ENCODE measurements around the gene TSPAN33. TPM values are rescaled to one million over a fixed set of nuclear protein-coding genes. Genes with fewer than 3 reads are reported as not detected.
"Not testable (repeated sequence)": the region's sequence is repeated elsewhere in the genome, so short reads cannot be mapped to it uniquely, and the experiment has no call there.

Gene TSPAN33
- total RNA-seq, 1 donor from 2014 or later, result 9.9 TPM

DNA sequence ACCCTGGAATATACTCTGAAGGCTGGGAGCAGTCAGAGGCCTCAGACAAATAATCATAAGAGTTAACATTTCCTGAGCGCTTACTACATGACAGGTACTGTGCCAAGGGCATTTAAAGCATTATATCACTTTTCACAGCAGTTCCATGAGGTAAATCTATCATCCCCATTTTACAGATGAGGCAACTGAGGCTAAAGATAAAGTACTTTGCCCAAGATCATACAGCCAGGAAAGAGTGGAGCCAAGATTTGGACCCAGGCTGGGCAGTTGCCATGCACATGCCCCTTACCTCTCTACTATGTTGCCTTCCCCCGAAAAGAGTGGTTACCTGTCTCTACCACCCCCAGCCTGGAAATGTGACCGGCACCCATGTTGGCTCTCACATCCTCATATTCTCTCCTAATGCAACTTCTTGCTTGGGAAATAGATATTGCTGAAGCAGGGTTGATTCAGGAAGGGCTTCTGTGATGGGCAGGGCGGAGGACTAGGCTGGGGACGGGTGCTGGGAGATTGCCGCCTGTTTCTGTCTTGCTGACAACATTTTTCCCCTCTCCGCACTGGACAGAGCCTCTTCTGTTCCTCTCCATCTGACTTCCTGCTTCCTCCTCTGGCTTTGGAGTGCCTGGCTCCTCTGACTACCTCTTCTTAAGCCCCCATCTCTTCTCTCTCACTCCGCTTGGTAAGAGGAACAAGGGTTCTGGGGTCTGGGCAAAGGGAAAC lies 57.7 kb downstream of the TSPAN33 start:
- DNase-seq (ENCODE audit: low spot score), result no peak
- intact Hi-C loops (cut with DNase I), result no loop called here

GRCh38 chr7:129203050-129203741 lies 58.7 kb downstream of the TSPAN33 start:
- DNase-seq (ENCODE audit: low spot score), result no peak
- intact Hi-C loops (cut with DNase I), result no loop called here

DNA sequence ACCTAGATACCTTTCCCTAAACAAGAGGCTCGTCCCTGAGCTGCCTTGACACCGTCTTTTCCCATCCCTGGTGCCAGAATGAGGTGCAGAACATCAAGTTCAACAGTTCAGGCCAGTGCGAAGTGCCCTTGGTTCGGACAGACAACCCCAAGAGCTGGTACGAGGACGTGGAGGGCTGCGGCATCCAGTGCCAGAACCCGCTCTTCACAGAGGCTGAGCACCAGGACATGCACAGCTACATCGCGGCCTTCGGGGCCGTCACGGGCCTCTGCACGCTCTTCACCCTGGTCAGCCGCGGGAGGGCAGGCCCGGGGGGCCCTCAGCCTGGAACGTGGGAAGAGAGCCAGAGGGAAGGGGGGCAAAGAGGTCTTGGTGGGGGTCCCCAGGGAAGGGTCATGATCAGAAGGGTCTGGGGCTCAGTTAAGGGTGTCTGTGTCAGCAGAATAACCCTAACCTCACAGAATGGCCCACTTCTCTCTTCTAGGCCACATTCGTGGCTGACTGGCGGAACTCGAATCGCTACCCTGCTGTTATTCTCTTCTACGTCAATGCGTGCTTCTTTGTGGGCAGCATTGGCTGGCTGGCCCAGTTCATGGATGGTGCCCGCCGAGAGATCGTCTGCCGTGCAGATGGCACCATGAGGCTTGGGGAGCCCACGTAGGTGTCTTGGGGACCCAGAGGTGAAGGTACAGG lies 60.8 kb downstream of the TSPAN33 start:
- no peak for DNase-seq (ENCODE audit: low spot score)
- intact Hi-C loops (cut with DNase I), result no loop called here

DNA sequence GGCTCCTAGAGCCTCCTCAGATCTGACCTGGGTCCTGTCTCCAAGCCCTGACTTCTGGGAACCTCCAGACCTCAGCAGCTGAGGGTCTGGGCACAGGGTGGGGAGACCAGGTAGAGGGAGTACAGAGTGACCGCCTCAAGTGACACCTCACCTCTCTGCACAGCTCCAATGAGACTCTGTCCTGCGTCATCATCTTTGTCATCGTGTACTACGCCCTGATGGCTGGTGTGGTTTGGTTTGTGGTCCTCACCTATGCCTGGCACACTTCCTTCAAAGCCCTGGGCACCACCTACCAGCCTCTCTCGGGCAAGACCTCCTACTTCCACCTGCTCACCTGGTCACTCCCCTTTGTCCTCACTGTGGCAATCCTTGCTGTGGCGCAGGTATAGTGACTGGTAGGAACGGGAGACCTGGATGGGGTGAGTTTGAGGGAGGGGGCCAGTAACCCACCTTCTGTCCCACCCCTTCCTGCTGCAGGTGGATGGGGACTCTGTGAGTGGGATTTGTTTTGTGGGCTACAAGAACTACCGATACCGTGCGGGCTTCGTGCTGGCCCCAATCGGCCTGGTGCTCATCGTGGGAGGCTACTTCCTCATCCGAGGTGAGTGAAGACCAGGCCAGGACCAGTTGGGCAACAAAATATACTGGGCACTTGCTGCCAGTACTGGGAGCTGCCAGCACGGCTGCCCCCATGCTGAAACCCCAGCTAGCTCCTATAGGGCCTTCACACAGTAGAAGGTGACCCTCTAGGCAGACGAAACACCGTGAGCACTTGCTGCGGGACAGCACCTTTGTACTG lies 61.7 kb downstream of the TSPAN33 start:
- intact Hi-C loops (cut with DNase I), result no loop called here
- DNase-seq (ENCODE audit: low spot score), result no peak

DNA sequence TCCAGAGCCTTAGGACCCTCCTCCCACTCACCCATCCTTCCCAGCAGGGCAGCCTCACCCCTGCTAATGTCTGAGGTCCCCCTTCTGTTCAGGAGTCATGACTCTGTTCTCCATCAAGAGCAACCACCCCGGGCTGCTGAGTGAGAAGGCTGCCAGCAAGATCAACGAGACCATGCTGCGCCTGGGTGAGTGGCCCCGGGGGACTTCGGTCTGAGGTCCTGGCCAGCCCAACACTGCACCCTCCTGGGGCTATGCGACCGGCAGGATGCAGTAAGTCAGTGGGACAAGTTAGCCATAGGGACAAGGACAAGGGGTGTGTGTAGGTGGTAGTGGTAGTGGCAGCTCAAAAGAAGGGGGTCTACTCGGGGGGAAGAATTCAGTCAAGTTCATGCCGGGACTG lies 64.2 kb downstream of the TSPAN33 start:
- DNase-seq (ENCODE audit: low spot score), result no peak
- intact Hi-C loops (cut with DNase I), result no loop called here

DNA sequence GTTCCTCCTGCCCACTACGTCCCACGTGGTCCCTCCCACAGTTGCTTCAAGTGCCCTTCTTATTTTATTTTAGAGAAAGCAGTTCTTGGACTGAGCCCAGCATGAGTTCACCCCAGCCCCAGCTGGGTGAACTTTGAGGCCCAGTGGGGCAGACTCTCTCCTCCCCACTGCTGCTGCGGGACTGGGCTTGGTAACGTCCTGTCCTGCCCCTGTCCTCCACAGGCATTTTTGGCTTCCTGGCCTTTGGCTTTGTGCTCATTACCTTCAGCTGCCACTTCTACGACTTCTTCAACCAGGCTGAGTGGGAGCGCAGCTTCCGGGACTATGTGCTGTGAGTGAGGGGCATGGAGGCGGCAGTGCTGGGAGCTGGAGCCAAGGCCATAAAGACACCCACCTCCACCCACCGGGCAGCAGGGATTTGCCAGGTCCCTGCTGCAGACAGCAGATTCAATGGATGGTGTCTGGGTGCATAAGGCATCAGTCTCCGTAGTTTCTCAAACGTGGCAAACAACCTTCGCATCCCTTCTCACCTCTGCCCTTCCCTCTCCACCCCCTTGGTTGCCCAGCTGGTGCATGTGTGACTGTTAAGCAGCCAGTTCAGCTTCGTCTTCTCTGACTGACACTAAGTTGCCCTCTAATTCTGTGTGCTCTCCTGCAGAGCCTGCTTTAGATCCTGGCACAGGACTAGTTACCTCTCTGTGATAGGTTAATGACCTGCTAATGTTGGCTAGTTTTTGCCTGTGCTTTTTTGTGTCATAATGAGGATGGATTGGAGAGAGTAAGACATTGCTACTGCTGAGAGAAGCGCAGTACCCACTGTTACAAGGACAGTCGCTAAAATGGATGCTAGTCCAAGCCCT lies 64.8 kb downstream of the TSPAN33 start:
- no peak for DNase-seq (ENCODE audit: low spot score)
- intact Hi-C loops (cut with DNase I), result no loop called here

- peak; percentile 88 for DNase-seq (ENCODE audit: low spot score)
- intact Hi-C loops (cut with DNase I), result loop anchor here (2.0 to 10.0 kb wide), 2 partner anchors 48 to 804 kb away; no protein-coding TSS in a partner anchor
Observed at GRCh38 chr7:129210256-129210988, 65.9 kb downstream of the TSPAN33 start.

- no peak for DNase-seq (ENCODE audit: low spot score)
- intact Hi-C loops (cut with DNase I), result loop anchor here (2.0 to 10.0 kb wide), 2 partner anchors 48 to 804 kb away; no protein-coding TSS in a partner anchor
Observed at GRCh38 chr7:129210989-129211312, 66.4 kb downstream of the TSPAN33 start.

GRCh38 chr7:129212126-129212525 lies 67.6 kb downstream of the TSPAN33 start:
- intact Hi-C loops (cut with DNase I), result loop anchor here (10.0 kb wide), 1 partner anchor 803 kb away; no protein-coding TSS in a partner anchor
- DNase-seq (ENCODE audit: low spot score), result no peak

DNA sequence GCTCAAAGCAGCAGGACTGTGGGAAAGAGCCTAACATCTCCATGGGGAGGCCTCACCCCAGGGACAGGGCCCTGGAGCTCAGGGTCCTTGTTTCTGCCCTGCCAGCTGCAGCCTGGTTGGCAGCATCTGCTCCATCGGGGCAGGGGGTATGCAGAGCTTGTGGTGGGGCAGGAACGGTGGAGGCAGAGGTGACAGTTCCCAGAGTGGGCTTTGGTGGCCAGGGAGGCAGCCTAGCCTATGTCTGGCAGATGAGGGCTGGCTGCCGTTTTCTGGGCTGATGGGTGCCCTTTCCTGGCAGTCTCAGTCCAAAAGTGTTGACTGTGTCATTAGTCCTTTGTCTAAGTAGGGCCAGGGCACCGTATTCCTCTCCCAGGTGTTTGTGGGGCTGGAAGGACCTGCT lies 68.1 kb downstream of the TSPAN33 start:
- DNase-seq (ENCODE audit: low spot score), result no peak
- intact Hi-C loops (cut with DNase I), result loop anchor here (10.0 kb wide), 1 partner anchor 802 kb away; no protein-coding TSS in a partner anchor

- DNase-seq (ENCODE audit: low spot score), result no peak
- intact Hi-C loops (cut with DNase I), result loop anchor here (10.0 kb wide), 1 partner anchor 801 kb away; no protein-coding TSS in a partner anchor
Observed at GRCh38 chr7:129213828-129214227, 69.3 kb downstream of the TSPAN33 start.

DNA sequence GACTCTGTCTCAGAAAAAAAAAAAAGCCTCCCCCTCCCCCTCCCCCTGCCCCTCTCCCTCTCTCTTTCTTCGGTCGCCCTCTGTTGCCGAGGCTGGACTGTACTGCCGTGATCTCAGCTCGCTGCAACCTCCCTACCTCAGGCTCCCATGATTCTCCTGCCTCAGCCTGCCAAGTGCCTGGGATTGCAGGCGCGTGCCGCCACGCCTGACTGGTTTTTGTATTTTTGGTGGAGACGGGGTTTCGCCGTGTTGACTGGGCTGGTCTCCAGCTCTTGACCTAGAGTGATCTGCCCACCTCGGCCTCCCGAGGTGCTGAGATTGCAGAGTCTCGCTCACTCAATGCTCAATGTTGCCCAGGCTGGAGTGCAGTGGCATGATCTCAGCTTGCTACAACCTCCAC lies 71.2 kb downstream of the TSPAN33 start:
- not testable (repeated sequence) for DNase-seq (ENCODE audit: low spot score)
- intact Hi-C loops (cut with DNase I), result loop anchor here (5.0 to 10.0 kb wide), 2 partner anchors 257 to 799 kb away; no protein-coding TSS in a partner anchor

DNA sequence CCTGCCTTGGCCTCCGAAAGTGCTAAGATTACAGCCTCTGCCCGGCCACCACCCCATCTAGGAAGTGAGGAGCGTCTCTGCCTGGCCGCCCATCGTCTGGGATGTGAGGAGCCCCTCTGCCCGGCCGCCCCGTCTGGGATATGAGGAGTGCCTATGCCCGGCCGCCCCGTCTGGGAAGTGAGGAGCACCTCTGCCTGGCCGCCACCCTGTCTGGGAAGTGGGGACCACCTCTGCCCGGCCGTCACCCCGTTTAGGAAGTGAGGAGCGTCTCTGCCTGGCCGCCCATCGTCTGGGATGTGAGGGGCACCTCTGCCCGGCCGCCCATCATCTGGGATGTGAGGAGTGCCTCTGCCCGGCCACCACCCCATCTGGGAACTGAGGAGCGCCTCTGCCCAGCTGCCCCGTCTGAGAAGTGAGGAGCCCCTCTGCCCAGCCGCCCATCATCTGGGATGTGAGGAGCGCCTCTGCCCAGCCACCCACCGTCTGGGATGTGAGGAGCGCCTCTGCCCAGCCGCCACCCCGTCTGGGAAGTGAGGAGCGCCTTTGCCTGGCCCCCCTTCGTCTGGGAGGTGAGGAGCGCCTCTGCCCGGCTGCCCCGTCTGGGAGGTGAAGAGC lies 71.7 kb downstream of the TSPAN33 start:
- DNase-seq (ENCODE audit: low spot score), result not testable (repeated sequence)
- intact Hi-C loops (cut with DNase I), result loop anchor here (5.0 to 10.0 kb wide), 2 partner anchors 256 to 799 kb away; no protein-coding TSS in a partner anchor

DNA sequence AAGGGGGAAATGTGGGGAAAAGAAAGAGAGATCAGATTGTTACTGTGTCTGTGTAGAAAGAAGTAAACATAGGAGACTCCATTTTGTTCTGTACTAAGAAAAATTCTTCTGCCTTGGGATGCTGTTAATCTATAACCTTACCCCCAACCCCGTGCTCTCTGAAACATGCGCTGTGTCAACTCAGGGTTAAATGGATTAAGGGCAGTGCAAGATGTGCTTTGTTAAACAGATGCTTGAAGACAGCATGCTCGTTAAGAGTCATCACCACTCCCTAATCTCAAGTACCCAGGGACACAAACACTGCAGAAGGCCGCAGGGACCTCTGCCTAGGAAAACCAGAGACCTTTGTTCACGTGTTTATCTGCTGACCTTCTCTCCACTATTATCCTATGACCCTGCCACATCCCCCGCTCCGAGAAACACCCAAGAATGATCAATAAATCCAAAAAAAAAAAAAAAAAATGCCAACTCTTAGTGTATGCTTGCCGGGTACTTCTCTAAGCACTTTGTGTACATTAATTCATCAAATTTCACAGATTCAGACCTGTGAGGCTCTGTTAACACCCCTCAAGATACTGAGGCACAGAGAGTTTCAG lies 72.4 kb downstream of the TSPAN33 start:
- intact Hi-C loops (cut with DNase I), result loop anchor here (5.0 to 10.0 kb wide), 2 partner anchors 255 to 798 kb away; no protein-coding TSS in a partner anchor
- not testable (repeated sequence) for DNase-seq (ENCODE audit: low spot score)

DNA sequence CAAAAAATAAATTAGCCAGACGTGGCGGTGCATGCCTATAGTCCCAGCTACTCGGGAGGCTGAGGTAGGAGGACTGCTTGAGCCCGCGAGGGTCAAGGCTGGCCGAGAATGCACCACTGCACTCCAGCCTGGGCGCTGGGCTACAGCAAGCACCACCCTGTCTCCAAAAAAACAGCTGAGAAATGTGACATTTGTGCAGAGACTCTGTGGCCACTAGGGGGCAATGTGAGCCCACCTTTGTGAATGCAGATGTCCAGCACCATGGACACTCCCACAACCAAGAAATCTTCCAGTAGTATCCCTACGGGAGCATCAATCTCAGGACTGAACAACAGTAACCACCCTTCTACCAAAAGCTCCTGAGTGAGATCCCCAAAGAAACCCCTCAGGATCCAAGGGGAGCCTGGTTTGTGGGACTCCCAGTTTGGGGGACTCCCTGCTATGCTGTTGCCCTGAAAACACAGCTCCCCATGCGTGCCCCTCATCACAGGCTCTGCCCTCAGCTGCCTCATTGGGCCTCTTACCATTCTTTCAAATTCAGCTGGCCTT lies 74.1 kb downstream of the TSPAN33 start:
- peak; percentile 81 for DNase-seq (ENCODE audit: low spot score)
- intact Hi-C loops (cut with DNase I), result loop anchor here (2.0 to 10.0 kb wide), 3 partner anchors 80 to 796 kb away; no protein-coding TSS in a partner anchor

- not testable (repeated sequence) for DNase-seq (ENCODE audit: low spot score)
- intact Hi-C loops (cut with DNase I), result loop anchor here (2.0 to 10.0 kb wide), 3 partner anchors 80 to 796 kb away; no protein-coding TSS in a partner anchor
Observed at GRCh38 chr7:129219166-129219565, 74.7 kb downstream of the TSPAN33 start.

All from cardiac septum (tissue), 1 donor.